Subcutaneous abdominal adipose tissue (tissue), 5 donors: ENCODE data around the gene CEP170B.
A peak's percentile ranks its signal among the peaks of the same experiment; 100 is the strongest.

ENCODE experiments used
- H3K27ac ChIP-seq: one replicate; pipeline ENCODE4 v1.7.0; 2013; ENCODE audit warnings: low read depth, mild to moderate bottlenecking, inconsistent platforms, low read length, moderate library complexity
- H3K27me3 ChIP-seq, 5 donors: one replicate each; pipeline ENCODE4 v1.7.0; 2013; ENCODE audit warnings: low read length in 5 of 5, inconsistent platforms in 1 of 5; ENCODE audit not compliant: control insufficient read depth in 5 of 5, insufficient read depth in 4 of 5
- H3K36me3 ChIP-seq, 5 donors: one replicate each; pipeline ENCODE4 v1.7.0; 2013; ENCODE audit warnings: low read length in 5 of 5; ENCODE audit not compliant: control insufficient read depth in 5 of 5, insufficient read depth in 5 of 5
- H3K4me1 ChIP-seq, 5 donors: one replicate each; pipeline ENCODE4 v1.7.0; 2013; ENCODE audit warnings: low read length in 5 of 5, mild to moderate bottlenecking in 3 of 5, moderate library complexity in 1 of 5; ENCODE audit not compliant: control insufficient read depth in 5 of 5, insufficient read depth in 5 of 5
- H3K4me3 ChIP-seq, 5 donors: one replicate each; pipeline ENCODE4 v1.7.0; 2013; ENCODE audit warnings: low read length in 5 of 5, low read depth in 1 of 5
- H3K9ac ChIP-seq, 5 donors: one replicate each; pipeline ENCODE4 v1.7.0; 2013; ENCODE audit warnings: low read length in 5 of 5, mild to moderate bottlenecking in 4 of 5, moderate library complexity in 3 of 5
- H3K9me3 ChIP-seq, 5 donors: one replicate each; pipeline ENCODE4 v1.7.0; 2013; ENCODE audit warnings: low read length in 5 of 5; ENCODE audit not compliant: control insufficient read depth in 5 of 5
- donor health status: healthy.
- donor health status: healthy.
- donor health status: healthy.
- donor health status: healthy.
- donor health status: healthy.

CEP170B gene

DNA sequence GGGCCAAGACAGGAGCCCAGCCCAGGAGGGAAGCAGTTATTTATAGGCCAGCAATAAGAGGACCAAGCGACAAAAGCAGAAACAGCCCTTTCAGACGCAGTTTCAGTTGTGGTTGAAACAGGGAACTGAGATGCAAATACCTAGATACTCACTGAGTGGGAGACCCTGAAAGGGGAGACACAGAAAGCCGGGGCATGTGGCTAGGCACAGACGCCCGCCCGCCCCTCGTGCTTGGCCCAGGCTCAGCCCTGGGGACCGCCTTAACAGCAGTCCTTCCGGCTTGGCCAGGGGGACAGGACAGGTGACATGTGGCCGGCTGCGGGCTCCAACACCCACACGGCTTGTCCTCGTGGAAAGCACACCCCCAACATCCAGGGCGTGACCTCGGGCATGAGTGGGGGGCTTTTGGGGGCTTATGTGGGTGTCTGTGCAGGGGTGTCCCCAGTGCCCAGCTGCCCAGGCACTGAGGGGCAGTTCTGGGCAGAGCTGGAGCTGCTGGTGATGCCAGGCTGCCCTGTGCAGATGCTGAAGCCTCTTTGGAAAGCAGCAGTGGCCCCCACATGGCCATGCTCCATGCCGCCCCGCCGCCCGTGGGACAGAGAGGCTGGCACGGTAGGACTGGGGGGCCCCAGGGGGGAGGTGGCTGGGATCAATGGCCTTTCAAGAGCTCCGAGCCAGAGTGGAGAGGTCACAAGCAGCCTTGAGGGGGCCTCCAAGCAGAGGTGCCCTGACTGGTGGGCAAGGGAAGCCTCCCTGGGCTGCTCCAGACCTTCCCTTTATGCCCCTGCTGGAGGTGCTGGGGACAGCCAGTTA lies 61.8 kb downstream of the CEP170B start:
- Histone ChIP-seq H3K4me1 (peaks cover 0 to 30% (median 19%) of the 10 kb centered on the region in 5 donors), H3K36me3 (no peaks in the 10 kb centered on the region), H3K9ac (no peak overlapping the region), H3K9me3 (peaks cover 0 to 10% (median 8%) of the 10 kb centered on the region in 5 donors), H3K4me3 (no peak overlapping the region), H3K27me3 (peaks cover 11 to 28% (median 11%) of the 10 kb centered on the region in 5 donors), H3K27ac (no peak overlapping the region)

DNA sequence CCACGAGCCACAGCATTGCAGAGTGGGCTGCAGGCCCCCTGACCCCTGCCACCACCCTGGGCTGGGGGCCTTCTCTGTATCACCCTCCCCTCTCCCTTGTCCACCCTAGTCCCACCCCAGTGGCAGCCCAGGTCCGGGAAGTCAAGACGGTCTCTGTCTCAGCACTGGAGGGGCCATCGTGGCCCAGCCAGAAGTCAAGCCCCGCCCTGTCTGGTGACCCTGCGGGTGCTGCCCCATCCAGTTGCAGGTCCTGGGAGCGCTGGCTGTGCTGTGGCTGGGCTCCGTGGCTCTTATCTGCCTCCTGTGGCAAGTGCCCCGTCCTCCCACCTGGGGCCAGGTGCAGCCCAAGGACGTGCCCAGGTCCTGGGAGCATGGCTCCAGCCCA lies 62.4 kb downstream of the CEP170B start:
- no peak overlapping the region for H3K27ac ChIP-seq
- H3K9ac ChIP-seq: no peak overlapping the region
- H3K4me1 ChIP-seq: peaks cover 0 to 36% (median 23%) of the 10 kb centered on the region in 5 donors
- H3K27me3 ChIP-seq: peaks cover 11 to 29% (median 11%) of the 10 kb centered on the region in 5 donors
- no peak overlapping the region for H3K4me3 ChIP-seq
- H3K9me3 ChIP-seq: peaks cover 0 to 10% (median 8%) of the 10 kb centered on the region in 5 donors
- H3K36me3 ChIP-seq: no peaks in the 10 kb centered on the region

GRCh38 chr14:104927901-104928300 lies 62.8 kb downstream of the CEP170B start:
- H3K9me3 ChIP-seq: peaks cover 0 to 10% (median 8%) of the 10 kb centered on the region in 5 donors
- no peaks in the 10 kb centered on the region for H3K36me3 ChIP-seq
- peaks cover 0 to 41% (median 28%) of the 10 kb centered on the region in 5 donors for H3K4me1 ChIP-seq
- no peak overlapping the region for H3K27ac ChIP-seq
- H3K9ac ChIP-seq: no peak overlapping the region
- peaks cover 11 to 32% (median 11%) of the 10 kb centered on the region in 5 donors for H3K27me3 ChIP-seq
- no peak overlapping the region for H3K4me3 ChIP-seq

- peaks cover 0 to 10% (median 8%) of the 10 kb centered on the region in 5 donors for H3K9me3 ChIP-seq
- H3K4me1 ChIP-seq: peaks cover 0 to 45% (median 29%) of the 10 kb centered on the region in 5 donors
- H3K9ac ChIP-seq: no peak overlapping the region
- no peak overlapping the region for H3K4me3 ChIP-seq
- no peaks in the 10 kb centered on the region for H3K36me3 ChIP-seq
- H3K27ac ChIP-seq: no peak overlapping the region
- peaks cover 11 to 32% (median 11%) of the 10 kb centered on the region in 5 donors for H3K27me3 ChIP-seq
These were observed 63.5 kb downstream of the CEP170B start for GRCh38 chr14:104928391-104929133.

DNA sequence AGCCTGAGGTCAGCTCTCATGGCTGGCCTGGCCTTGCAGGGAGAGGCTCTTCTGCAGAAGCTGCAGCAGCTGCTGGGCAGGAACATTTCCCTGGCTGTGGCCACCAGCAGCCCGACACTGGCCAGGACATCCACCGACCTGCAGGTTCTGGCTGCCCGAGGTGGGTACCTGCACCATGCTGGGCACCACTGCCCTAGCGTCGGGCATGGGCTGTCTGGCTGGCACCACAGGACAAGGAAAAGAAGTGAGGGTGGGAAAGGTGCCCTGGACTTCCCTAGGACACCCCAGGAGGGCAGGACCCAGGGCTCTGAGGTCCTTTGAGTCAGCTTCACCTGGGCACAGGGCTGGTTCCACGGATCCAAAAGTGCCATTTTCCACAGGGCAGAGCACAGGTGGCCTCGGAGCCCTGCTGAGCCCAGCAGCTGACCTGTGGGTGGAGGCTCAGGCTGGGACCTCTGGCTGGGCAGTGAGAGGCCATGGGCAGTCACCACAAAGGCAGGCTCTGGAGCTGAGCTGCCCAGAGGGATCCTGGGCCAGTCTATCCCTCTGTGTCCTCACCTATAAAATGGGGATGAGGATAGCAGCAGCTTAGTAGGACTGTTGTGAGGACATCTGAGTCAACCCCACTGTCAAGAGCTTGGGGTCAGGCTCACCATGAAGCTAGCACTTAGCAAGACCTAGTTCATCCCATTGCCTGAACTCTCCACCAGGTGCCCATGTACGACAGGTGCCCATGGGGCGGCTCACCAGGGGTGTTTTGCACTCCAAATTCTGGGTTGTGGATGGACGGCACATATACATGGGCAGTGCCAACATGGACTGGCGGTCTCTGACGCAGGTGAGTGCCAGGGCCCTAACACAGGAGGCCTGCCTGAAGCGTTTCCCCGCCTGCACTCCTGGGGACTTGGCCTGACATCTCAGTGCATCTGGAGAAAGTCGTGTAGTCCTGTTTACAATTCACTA lies 64.5 kb downstream of the CEP170B start:
- Histone ChIP-seq H3K9me3 (peaks cover 0 to 3% (median 0%) of the 10 kb centered on the region in 5 donors), H3K27ac (no peak overlapping the region), H3K9ac (no peak overlapping the region), H3K4me1 (peaks cover 0 to 48% (median 35%) of the 10 kb centered on the region in 5 donors), H3K36me3 (no peaks in the 10 kb centered on the region), H3K27me3 (peaks cover 11 to 37% (median 16%) of the 10 kb centered on the region in 5 donors), H3K4me3 (no peak overlapping the region)

DNA sequence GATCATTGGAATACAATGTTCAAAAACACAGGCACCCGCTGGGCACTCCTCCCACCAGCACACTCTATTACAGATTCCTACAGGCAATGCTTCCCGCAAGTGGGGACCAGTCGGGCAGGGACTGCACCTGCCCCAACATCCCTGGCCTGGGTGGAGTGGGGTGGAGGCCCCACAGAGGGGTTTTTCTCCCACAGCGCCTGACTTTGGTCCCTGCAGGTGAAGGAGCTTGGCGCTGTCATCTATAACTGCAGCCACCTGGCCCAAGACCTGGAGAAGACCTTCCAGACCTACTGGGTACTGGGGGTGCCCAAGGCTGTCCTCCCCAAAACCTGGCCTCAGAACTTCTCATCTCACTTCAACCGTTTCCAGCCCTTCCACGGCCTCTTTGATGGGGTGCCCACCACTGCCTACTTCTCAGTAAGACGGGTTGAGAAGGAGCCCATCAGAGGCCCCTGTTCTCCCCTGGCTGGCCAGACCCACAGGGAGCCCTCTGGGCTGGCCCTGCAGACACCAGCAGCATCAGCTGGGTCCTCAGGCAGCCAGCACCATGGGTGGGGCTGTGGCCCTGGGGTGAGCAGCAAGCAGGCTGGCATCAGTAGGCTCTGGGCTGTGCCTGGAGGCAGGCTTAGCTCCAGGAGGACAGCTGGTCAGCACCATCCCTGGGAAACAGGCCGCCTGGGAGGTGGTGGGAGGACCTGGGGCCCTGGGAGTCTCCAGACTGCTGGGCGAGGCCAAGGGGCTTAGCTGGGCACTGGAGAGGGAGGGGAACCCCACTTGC lies 65.6 kb downstream of the CEP170B start:
- Histone ChIP-seq H3K9me3 (no peaks in the 10 kb centered on the region), H3K4me1 (peaks cover 0 to 37% (median 26%) of the 10 kb centered on the region in 5 donors), H3K36me3 (no peaks in the 10 kb centered on the region), H3K27me3 (peaks cover 11 to 39% (median 20%) of the 10 kb centered on the region in 5 donors), H3K4me3 (no peak overlapping the region), H3K9ac (no peak overlapping the region), H3K27ac (no peak overlapping the region)

DNA sequence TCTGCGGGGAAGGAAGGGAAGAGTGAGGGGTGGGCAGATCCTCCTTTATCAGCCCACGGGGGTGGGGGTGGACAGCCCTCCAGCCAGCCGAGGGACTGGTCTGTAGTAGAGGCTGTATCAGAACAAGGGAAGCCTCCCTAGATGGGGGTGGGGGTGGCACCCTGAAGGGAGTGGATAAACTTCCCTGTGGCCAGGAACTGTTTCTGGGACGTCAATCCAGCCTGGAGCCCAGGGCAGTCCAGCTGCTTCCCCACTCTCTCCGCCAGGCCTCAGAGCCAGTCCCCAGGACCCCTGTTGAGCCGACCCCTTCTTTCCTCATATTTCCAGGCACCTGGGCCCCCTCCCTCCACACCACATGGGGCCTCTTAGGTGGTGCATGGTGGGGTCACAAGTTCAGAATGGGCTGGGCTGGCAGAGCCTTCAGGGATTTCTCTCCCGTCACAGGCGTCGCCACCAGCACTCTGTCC lies 66.3 kb downstream of the CEP170B start:
- Histone ChIP-seq H3K9ac (no peak overlapping the region), H3K27me3 (peaks cover 11 to 45% (median 22%) of the 10 kb centered on the region in 5 donors), H3K36me3 (no peaks in the 10 kb centered on the region), H3K9me3 (no peaks in the 10 kb centered on the region), H3K27ac (no peak overlapping the region), H3K4me3 (no peak overlapping the region), H3K4me1 (peaks cover 0 to 31% (median 20%) of the 10 kb centered on the region in 5 donors)

DNA sequence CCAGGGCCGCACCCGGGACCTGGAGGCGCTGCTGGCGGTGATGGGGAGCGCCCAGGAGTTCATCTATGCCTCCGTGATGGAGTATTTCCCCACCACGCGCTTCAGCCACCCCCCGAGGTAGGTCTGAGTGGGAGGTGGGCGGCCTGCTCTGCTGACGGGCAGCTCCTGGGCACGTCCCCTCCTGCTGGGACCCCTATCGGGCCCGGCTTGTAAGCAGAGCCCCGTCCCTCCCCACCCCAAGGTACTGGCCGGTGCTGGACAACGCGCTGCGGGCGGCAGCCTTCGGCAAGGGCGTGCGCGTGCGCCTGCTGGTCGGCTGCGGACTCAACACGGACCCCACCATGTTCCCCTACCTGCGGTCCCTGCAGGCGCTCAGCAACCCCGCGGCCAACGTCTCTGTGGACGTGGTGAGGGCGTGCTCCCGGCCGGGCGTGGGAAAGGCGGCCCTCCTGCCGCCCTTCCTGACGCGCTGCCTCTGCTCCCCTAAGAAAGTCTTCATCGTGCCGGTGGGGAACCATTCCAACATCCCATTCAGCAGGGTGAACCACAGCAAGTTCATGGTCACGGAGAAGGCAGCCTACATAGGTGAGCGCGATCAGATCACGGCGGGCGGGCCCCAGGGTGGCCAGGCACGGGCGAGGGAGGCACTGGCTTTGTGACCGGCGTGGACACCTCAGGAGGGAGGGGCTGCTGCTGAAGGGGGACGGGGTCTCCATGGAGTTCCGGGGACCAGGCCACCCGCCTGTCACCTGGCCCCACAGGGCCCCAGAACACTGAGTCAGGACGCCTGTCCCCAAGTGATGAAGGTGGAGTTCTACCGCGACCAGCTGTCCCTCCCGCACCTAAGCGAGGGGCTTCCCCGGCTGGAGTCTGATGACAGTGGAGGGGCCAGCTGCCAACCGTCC lies 67.0 kb downstream of the CEP170B start:
- H3K9ac ChIP-seq: peak overlapping the region in 2 of 5 donors; percentile 30 to 35
- H3K4me1 ChIP-seq: peaks cover 0 to 26% (median 17%) of the 10 kb centered on the region in 5 donors
- H3K36me3 ChIP-seq: no peaks in the 10 kb centered on the region
- H3K4me3 ChIP-seq: peak overlapping the region in 4 of 5 donors; percentile 11 to 62 (median 54)
- no peaks in the 10 kb centered on the region for H3K9me3 ChIP-seq
- peaks cover 11 to 47% (median 23%) of the 10 kb centered on the region in 5 donors for H3K27me3 ChIP-seq
- H3K27ac ChIP-seq: no peak overlapping the region
